ENCODE data around the gene MAD1L1. TPM values are rescaled to one million over a fixed set of nuclear protein-coding genes. Genes with fewer than 3 reads are reported as not detected.

The MAD1L1 gene
- total RNA-seq, 2 donors from 2014 or later: 34.2 to 53.5 TPM

- no peak overlapping the region for H3K27ac Mint-ChIP-seq
- DNase-seq (ENCODE audit: low spot score in 2 of 2): no peak
- peaks cover 18 to 38% of the 10 kb centered on the region in 2 donors for H3K36me3 Mint-ChIP-seq
- no peaks in the 10 kb centered on the region for H3K9me3 Mint-ChIP-seq
- no peak for ATAC-seq
These were observed 264.2 kb downstream of the MAD1L1 start for GRCh38 chr7:1968397-1969111.

- Mint-ChIP-seq H3K9me3 (peaks cover 4% of the 10 kb centered on the region in 2 donors), H3K36me3 (peaks cover 26 to 42% of the 10 kb centered on the region in 2 donors), H3K27ac (no peak overlapping the region)
- no peak for ATAC-seq
- DNase-seq (ENCODE audit: low spot score in 2 of 2): no peak
These were observed 265.0 kb downstream of the MAD1L1 start for GRCh38 chr7:1967512-1968396.

- ATAC-seq (no peak), DNase-seq (ENCODE audit: low spot score in 2 of 2) (no peak)
- H3K9me3 Mint-ChIP-seq: peaks cover 10 to 14% of the 10 kb centered on the region in 2 donors
- peak overlapping the region in 1 of 2 donors; percentile 68 for H3K27ac Mint-ChIP-seq
- H3K36me3 Mint-ChIP-seq: peaks cover 34 to 52% of the 10 kb centered on the region in 2 donors
These were observed 266.0 kb downstream of the MAD1L1 start for GRCh38 chr7:1966631-1967200.

- Mint-ChIP-seq H3K9me3 (peaks cover 20 to 24% of the 10 kb centered on the region in 2 donors), H3K27ac (no peak overlapping the region), H3K36me3 (peaks cover 41 to 62% of the 10 kb centered on the region in 2 donors)
- ATAC-seq: no peak
- DNase-seq (ENCODE audit: low spot score in 2 of 2): no peak
These were observed 267.0 kb downstream of the MAD1L1 start for GRCh38 chr7:1965579-1966294.

GRCh38 chr7:1964913-1965578 lies 267.7 kb downstream of the MAD1L1 start:
- peaks cover 48 to 69% of the 10 kb centered on the region in 2 donors for H3K36me3 Mint-ChIP-seq
- DNase-seq (ENCODE audit: low spot score in 2 of 2): no peak
- no peak for ATAC-seq
- H3K9me3 Mint-ChIP-seq: peaks cover 27 to 31% of the 10 kb centered on the region in 2 donors
- H3K27ac Mint-ChIP-seq: no peak overlapping the region

GRCh38 chr7:1964211-1964912 lies 268.4 kb downstream of the MAD1L1 start:
- no peak overlapping the region for H3K27ac Mint-ChIP-seq
- no peak for DNase-seq (ENCODE audit: low spot score in 2 of 2)
- peaks cover 54 to 75% of the 10 kb centered on the region in 2 donors for H3K36me3 Mint-ChIP-seq
- no peak for ATAC-seq
- peaks cover 30 to 35% of the 10 kb centered on the region in 2 donors for H3K9me3 Mint-ChIP-seq

- DNase-seq (ENCODE audit: low spot score in 2 of 2) (no peak), ATAC-seq (no peak)
- Mint-ChIP-seq H3K27ac (no peak overlapping the region), H3K36me3 (peaks cover 62 to 83% of the 10 kb centered on the region in 2 donors), H3K9me3 (peaks cover 35 to 41% of the 10 kb centered on the region in 2 donors)
These were observed 269.2 kb downstream of the MAD1L1 start for GRCh38 chr7:1963575-1963974.

GRCh38 chr7:1961701-1962276 lies 271.0 kb downstream of the MAD1L1 start:
- Mint-ChIP-seq H3K27ac (peak overlapping the region; percentile 81 to 93), H3K9me3 (peaks cover 38 to 53% of the 10 kb centered on the region in 2 donors), H3K36me3 (peaks cover 70 to 87% of the 10 kb centered on the region in 2 donors)
- peak; percentile 93 to 96 for ATAC-seq
- DNase-seq (ENCODE audit: low spot score in 2 of 2): peak; percentile 63 to 86

- no peak overlapping the region for H3K27ac Mint-ChIP-seq
- H3K36me3 Mint-ChIP-seq: peaks cover 71 to 73% of the 10 kb centered on the region in 2 donors
- no peak for DNase-seq (ENCODE audit: low spot score in 2 of 2)
- no peak for ATAC-seq
- peaks cover 38 to 53% of the 10 kb centered on the region in 2 donors for H3K9me3 Mint-ChIP-seq
These were observed 273.4 kb downstream of the MAD1L1 start for GRCh38 chr7:1959305-1959704.

GRCh38 chr7:1957471-1958225 lies 275.1 kb downstream of the MAD1L1 start:
- Mint-ChIP-seq H3K27ac (no peak overlapping the region), H3K36me3 (peaks cover 56 to 64% of the 10 kb centered on the region in 2 donors), H3K9me3 (peaks cover 34 to 48% of the 10 kb centered on the region in 2 donors)
- DNase-seq (ENCODE audit: low spot score in 2 of 2) (no peak), ATAC-seq (no peak)

- no peak for DNase-seq (ENCODE audit: low spot score in 2 of 2)
- no peak overlapping the region for H3K27ac Mint-ChIP-seq
- peaks cover 28 to 40% of the 10 kb centered on the region in 2 donors for H3K9me3 Mint-ChIP-seq
- ATAC-seq: no peak
- peaks cover 49 to 56% of the 10 kb centered on the region in 2 donors for H3K36me3 Mint-ChIP-seq
These were observed 275.9 kb downstream of the MAD1L1 start for GRCh38 chr7:1956611-1957470.

GRCh38 chr7:1956141-1956540 lies 276.6 kb downstream of the MAD1L1 start:
- peaks cover 46 to 49% of the 10 kb centered on the region in 2 donors for H3K36me3 Mint-ChIP-seq
- H3K27ac Mint-ChIP-seq: no peak overlapping the region
- no peak for DNase-seq (ENCODE audit: low spot score in 2 of 2)
- no peak for ATAC-seq
- peaks cover 22 to 33% of the 10 kb centered on the region in 2 donors for H3K9me3 Mint-ChIP-seq

GRCh38 chr7:1954366-1955004 lies 278.3 kb downstream of the MAD1L1 start:
- Mint-ChIP-seq H3K9me3 (peaks cover 9 to 19% of the 10 kb centered on the region in 2 donors), H3K27ac (no peak overlapping the region), H3K36me3 (peaks cover 31 to 33% of the 10 kb centered on the region in 2 donors)
- ATAC-seq (no peak), DNase-seq (ENCODE audit: low spot score in 2 of 2) (no peak)

Data from activated naive CD4-positive, alpha-beta T cell treated with anti-CD3 and anti-CD28 coated beads, Interleukin-2, amount 50 U/mL, for 72 hours (primary cell).